Activated naive CD8-positive, alpha-beta T cell treated with anti-CD3 and anti-CD28 coated beads, Interleukin-2, amount 10 ng/mL, durations not matched to agents 7 days and 5 days (primary cell): Measurements from ENCODE around the gene TMEM235. TPM values are rescaled to one million over a fixed set of nuclear protein-coding genes. Genes with fewer than 3 reads are reported as not detected.
A peak's percentile ranks its signal among the peaks of the same experiment; 100 is the strongest.

Experiments used
- ATAC-seq: fragments of 150-1000 bp; cut with Tn5 transposase; one replicate; pipeline ENCODE4 v1.10.0; 2021; ENCODE audit warnings: low read depth, moderate library complexity
- POLR2A ChIA-PET: fragments of 350-600 bp; sonication (Branson Sonifier 250); formaldehyde crosslinking; loops from one replicate; lab custom pipeline; 2021; ENCODE audit warnings: antibody characterized with exemption; lab: Charles Lee
- DNase-seq: peaks from one replicate; pipeline ENCODE4 v3.0.0; 2021
- H3K27ac Mint-ChIP-seq: one replicate; pipeline ENCODE4 v1.8.0; 2022; ENCODE audit warnings: mild to moderate bottlenecking, mixed read lengths
- H3K27me3 Mint-ChIP-seq: one replicate; pipeline ENCODE4 v1.8.0; 2022; ENCODE audit warnings: mild to moderate bottlenecking, moderate library complexity, mixed read lengths
- H3K36me3 Mint-ChIP-seq: one replicate; pipeline ENCODE4 v1.8.0; 2021; ENCODE audit warnings: mild to moderate bottlenecking, mixed read lengths
- H3K4me1 Mint-ChIP-seq: one replicate; pipeline ENCODE4 v1.8.0; 2021; ENCODE audit warnings: mixed read lengths
- H3K4me3 Mint-ChIP-seq: one replicate; pipeline ENCODE4 v1.8.0; 2022; ENCODE audit warnings: mild to moderate bottlenecking, moderate library complexity, mixed read lengths
- H3K9me3 Mint-ChIP-seq: one replicate; pipeline ENCODE4 v1.8.0; 2021; ENCODE audit warnings: mixed read lengths
- total RNA-seq, 2 experiments: library from RNA; stranded (reverse); gene quantifications; one replicate each; pipeline ENCODE4 v1.2.3, GENCODE V29; 2021

TMEM235 gene
- not detected for total RNA-seq

DNA sequence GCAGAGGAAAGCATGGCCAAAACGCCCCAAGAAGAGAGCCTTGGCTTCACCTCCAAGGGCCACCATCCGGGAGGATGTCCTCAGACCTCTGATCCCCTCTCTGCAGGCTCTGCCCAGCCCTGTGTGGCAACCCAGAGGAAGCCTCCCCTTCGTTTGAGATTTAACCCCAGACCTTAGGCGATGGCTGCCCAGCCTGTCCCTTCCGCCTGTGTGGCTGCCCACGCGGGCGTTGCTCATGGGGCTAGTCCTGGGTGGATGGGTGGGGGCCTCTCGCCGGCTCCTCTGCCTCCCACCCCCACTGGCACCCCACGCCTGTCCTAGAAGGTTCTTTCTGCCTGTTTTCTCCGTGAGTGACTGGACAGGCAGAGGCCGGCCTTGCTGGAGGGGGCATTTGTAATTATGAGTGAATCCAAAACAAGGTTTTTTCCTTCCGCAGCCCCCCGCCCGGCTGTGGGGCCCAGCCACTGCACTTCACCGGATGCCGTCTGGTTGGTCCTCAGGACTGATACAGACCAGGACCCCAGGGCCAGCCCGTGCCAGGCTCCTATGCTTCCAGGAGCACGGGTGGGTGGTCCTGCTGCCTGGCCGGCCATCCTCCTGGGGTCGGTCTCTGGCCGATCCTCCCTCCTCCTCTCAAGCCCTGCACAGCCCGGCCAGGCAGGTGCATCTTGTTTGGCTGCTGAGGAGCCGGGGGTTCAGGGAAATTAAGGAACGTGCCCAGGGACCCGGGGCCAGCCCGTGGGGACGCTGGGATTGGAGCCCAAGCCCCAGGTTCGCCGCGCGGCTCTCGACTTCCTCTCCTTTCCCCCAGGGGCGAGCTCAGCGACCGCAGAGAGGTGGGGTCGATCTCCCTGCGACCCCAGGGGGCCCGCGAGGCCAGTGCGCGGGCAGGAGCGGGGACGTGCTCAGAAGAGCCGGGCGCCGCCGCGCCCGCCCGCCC lies at the start of gene TMEM235:
TMEM235 (plus strand) TSS at position 636 of the 940 bp plus-strand sequence. CDS start 393 bp downstream, outside the sequence.
- POLR2A ChIA-PET: no interaction called here
- peaks cover 52% of the 10 kb centered on the region for H3K27me3 Mint-ChIP-seq
- peak within 1 kb of the TSS; percentile 28 for H3K4me3 Mint-ChIP-seq
- H3K9me3 Mint-ChIP-seq: no peaks in the 10 kb centered on the region
- H3K27ac Mint-ChIP-seq: no peak within 1 kb of the TSS
- no peaks in the 10 kb centered on the region for H3K36me3 Mint-ChIP-seq
- H3K4me1 Mint-ChIP-seq: peaks cover 7% of the 10 kb centered on the region
- no peak for DNase-seq
- ATAC-seq: no peak

DNA sequence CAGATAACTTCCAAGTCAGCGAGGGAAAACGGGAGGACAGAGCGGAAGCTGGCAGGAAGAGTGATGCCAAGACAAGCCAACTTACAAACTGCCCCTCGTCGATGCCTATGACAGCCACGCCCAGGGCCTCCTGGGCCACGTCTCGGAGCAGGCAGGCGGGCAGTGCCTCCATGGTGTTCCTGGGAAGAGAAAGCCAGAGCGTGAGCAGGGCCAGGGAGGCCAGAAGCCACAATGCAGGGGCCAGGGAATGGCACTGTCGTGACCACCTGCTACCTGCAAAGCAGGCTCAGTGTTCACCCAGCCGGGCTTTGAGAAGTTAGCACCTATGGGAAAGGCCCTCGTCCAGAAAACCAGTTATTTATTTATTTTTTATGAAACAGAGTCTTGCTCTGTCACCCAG lies 48.9 kb upstream of the TMEM235 start:
- Mint-ChIP-seq H3K27ac (no peak overlapping the region), H3K4me1 (peaks cover 41% of the 10 kb centered on the region), H3K4me3 (no peak overlapping the region), H3K9me3 (no peaks in the 10 kb centered on the region), H3K36me3 (peaks cover 26% of the 10 kb centered on the region), H3K27me3 (no peaks in the 10 kb centered on the region)
- no peak for DNase-seq
- POLR2A ChIA-PET: interaction anchor here (0.7 kb wide), 1 partner anchor 12 kb away, joined by 3 read pairs; no protein-coding TSS in a partner anchor
- no peak for ATAC-seq

DNA sequence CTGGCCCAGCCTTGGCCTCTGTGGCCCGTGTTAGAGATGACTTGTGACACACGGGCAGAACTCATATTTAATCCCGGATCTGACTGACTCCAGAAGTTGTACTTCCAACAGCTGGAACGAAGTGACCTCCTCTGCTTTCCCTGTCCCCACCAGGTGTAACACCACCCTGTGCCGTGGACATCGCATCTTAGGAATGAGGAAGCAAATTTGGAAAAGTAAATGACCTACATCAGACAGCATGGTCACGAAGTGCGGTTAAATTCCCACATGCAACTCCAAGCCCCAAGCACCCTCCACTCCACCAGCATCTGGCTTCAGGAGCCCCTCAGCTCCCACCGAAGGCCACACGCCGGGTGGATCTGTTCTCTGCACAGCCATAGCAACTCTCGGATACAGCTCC lies 47.5 kb upstream of the TMEM235 start:
- Mint-ChIP-seq H3K27ac (no peak overlapping the region), H3K9me3 (no peaks in the 10 kb centered on the region), H3K4me3 (peak overlapping the region; percentile 16), H3K4me1 (peaks cover 44% of the 10 kb centered on the region), H3K36me3 (peaks cover 26% of the 10 kb centered on the region), H3K27me3 (no peaks in the 10 kb centered on the region)
- DNase-seq (no peak), ATAC-seq (no peak)
- POLR2A ChIA-PET: no interaction called here

DNA sequence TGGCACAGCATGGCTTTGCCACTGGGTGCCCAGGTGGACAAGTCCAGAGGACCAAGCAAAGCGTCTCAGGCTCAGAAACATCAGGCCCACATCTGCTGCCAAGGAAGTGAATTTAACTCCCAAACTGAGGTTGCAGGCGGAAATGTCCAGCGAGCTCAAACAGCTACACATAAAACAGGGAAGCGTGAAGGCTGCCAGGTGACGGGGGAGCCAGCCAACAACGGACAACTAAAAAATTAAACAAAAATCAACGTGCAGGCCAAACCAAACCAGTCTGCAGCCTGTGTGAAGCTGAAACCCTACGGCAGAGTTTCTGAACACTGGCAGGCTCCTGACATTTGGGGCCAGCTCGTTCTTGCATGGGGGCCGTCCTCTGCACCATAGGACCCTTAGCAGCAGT lies 47.1 kb upstream of the TMEM235 start:
- Mint-ChIP-seq H3K27me3 (no peaks in the 10 kb centered on the region), H3K4me1 (peaks cover 42% of the 10 kb centered on the region), H3K4me3 (peak overlapping the region; percentile 94), H3K36me3 (peaks cover 26% of the 10 kb centered on the region), H3K9me3 (no peaks in the 10 kb centered on the region), H3K27ac (no peak overlapping the region)
- no peak for DNase-seq
- ATAC-seq: no peak
- POLR2A ChIA-PET: no interaction called here

DNA sequence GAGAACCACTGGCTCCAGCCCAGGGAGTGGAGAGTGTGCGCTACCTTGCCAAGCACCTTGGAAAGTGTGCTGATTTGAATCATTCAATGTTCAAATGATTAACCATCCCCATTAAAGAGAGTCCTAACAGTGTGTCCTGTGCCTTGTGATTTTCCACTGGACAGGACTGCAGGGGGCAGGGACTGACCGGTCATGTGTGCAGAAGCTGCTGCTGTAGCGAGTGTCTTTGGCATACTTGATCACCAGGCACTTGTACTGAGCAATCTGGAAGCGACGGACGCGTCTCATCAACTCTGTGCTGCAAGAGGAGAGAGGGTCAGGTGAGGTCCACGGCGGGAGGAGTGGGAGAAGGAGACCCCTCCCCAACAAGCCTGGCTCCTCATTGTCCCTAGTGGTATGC lies 46.6 kb upstream of the TMEM235 start:
- Mint-ChIP-seq H3K36me3 (peaks cover 26% of the 10 kb centered on the region), H3K4me3 (peak overlapping the region; percentile 94), H3K4me1 (peaks cover 42% of the 10 kb centered on the region), H3K9me3 (no peaks in the 10 kb centered on the region), H3K27ac (peak overlapping the region; percentile 30), H3K27me3 (no peaks in the 10 kb centered on the region)
- POLR2A ChIA-PET: no interaction called here
- DNase-seq (no peak), ATAC-seq (no peak)

DNA sequence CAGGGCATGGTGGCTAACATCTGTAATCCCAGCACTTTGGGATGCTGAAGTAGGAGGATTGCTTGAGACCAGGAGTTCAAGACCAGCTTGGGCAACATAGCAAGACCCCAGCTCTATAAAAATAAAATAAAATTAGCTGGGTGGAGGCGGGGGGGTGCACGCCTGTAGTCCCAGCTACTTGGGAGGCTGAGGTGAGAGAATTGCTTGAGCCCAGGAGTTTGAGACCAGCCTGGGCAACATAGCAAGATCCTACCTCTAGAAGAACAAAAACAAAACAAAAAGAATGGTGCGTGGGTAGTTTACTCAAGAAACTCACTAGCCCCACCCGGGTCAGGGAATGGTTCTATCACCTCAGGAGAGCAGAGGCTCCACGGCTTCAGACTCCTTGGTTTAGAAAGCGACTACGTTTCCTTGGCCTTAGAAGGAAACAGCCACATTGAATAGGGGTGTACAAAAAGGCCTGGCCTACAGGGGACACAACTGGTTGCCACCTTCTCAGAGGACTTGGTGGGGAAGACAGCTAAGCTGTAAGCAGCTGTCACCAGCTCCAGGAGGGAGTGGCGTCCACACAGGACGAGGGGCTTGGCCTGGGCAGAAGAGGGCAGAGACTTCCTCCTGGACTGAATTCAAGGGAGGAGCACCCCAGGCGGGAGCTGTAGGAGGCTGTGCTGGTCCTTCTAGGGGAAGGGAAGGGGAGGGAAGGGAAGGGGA lies 45.3 kb upstream of the TMEM235 start:
- ATAC-seq (no peak), DNase-seq (no peak)
- Mint-ChIP-seq H3K4me3 (peak overlapping the region; percentile 94), H3K4me1 (peaks cover 39% of the 10 kb centered on the region), H3K9me3 (no peaks in the 10 kb centered on the region), H3K27me3 (no peaks in the 10 kb centered on the region), H3K27ac (peak overlapping the region; percentile 75), H3K36me3 (peaks cover 25% of the 10 kb centered on the region)
- POLR2A ChIA-PET: interaction anchor here (0.8 to 1.9 kb wide), 8 partner anchors 10 to 73 kb away, joined by 3 to 6 read pairs (median 4); partner anchors contain the start of genes BIRC5 and TMC8

DNA sequence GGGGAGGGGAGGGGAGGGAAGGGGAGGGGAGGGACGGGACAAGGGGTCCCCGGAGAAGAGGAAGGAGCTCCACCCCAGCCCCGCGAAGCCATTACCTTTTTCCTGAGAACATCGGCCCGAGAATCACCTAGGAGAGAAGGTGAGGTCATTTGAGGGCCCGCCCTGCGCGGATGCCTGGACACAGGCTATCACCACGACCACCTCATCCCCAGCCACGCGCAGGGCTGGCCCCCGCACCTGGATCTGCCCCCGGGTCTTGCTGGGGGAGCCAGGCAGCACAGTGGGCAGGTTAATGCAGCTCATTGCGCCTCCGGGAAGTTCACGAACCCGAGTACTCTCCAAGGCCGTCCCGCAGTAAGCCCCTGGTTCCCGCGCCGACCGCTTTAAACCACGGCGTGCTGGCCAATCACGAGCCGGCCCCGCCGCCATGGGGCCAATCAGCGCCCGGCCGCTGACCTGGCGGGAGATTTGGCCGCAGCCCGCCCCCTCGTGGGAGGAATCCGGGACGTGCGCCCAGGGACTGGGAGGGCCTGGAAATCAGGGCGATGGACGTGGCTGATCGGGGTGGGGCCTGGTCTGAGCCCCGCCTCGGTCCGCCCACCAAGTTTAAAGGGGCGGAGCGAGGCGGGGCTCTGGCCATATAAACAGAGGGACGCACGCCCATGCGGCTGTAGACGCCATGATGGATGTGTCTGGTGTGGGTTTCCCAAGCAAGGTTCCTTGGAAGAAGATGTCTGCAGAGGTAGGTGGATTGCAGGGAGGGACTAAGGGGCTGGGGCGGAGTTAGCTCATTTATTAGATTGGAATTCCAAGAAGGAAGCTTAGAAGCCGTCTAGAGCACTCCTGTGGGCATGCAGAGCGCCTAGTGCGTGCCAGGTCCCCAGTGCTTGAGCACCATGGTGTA lies 44.5 kb upstream of the TMEM235 start, which contains the start of the genes AFMID and TK1:
AFMID (plus strand) TSS at position 671 of the 904 bp plus-strand sequence; CDS start at position 680, 9 bp downstream.
TK1 (minus strand) TSS at position 361 of the 904 bp plus-strand sequence; CDS start at position 303, 58 bp downstream.
- DNase-seq (peak; percentile 96), ATAC-seq (peak; percentile 94)
- no peaks in the 10 kb centered on the region for H3K9me3 Mint-ChIP-seq
- peak within 1 kb of the TSS; percentile 75 for H3K27ac Mint-ChIP-seq
- H3K4me3 Mint-ChIP-seq: peak within 1 kb of the TSS; percentile 94
- POLR2A ChIA-PET: interaction anchor here (0.7 to 1.9 kb wide), 6 partner anchors 11 to 168 kb away, joined by 3 to 6 read pairs (median 4); partner anchors contain the start of genes BIRC5 and TMC8
- peaks cover 35% of the 10 kb centered on the region for H3K4me1 Mint-ChIP-seq
- peaks cover 22% of the 10 kb centered on the region for H3K36me3 Mint-ChIP-seq
- no peaks in the 10 kb centered on the region for H3K27me3 Mint-ChIP-seq

DNA sequence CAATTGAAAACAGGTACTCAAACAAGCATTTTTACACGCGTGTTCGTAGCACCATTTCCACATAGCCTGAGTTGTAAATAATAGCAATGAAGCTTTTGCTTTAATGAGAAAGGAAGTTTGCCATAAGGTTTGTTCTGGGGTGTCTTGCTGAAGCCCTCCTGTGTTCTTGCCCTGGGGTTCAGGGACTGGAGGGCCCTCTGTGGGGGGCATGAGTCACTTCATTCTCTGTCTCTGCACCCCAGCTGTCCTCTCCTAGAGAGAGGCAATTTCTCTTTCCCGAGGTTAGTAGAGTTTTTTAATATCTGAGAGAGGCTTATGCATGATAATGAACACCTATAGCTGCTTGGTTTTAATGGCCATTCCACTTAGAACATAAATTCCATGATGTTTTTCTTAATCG lies 34.7 kb upstream of the TMEM235 start:
- no peaks in the 10 kb centered on the region for H3K9me3 Mint-ChIP-seq
- peaks cover 9% of the 10 kb centered on the region for H3K36me3 Mint-ChIP-seq
- H3K27me3 Mint-ChIP-seq: no peaks in the 10 kb centered on the region
- peaks cover 2% of the 10 kb centered on the region for H3K4me1 Mint-ChIP-seq
- H3K27ac Mint-ChIP-seq: no peak overlapping the region
- H3K4me3 Mint-ChIP-seq: no peak overlapping the region
- ATAC-seq (no peak), DNase-seq (no peak)
- POLR2A ChIA-PET: no interaction called here

DNA sequence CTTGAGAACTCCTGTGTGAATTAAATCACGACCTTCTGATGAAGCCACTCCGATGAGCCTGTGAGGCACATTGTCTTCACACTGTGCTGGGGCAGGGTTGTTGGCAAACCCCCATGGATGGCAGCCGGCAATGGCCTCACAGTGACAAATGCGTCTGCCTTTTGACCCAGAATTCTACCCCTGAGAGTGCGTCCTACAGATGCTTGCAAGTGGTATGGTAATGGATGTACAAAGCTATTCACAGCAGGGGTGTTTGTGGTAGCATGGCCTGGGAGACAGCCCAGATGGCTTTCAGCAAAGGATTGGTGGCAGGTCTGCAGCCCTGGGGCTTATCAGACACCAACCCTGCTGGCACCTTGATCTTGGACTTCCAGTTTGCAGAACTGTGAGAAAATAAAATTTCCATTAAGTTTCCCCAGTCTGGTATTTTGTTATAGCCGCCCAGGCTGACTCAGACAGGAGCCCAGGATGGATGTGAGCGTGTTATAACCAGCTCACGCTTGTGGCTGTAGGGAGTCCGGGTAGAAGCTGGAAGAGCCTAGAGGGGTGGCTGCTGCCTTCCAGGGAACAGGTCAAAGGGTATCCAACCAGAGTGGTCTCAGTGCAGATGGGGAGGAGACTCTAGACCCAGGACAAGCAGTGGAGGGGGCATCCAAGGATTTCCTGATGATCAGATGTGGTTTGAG lies 34.1 kb upstream of the TMEM235 start:
- ATAC-seq: no peak
- POLR2A ChIA-PET: no interaction called here
- no peak overlapping the region for H3K4me3 Mint-ChIP-seq
- DNase-seq: no peak
- H3K27me3 Mint-ChIP-seq: no peaks in the 10 kb centered on the region
- H3K9me3 Mint-ChIP-seq: no peaks in the 10 kb centered on the region
- peaks cover 2% of the 10 kb centered on the region for H3K4me1 Mint-ChIP-seq
- no peak overlapping the region for H3K27ac Mint-ChIP-seq
- H3K36me3 Mint-ChIP-seq: peaks cover 7% of the 10 kb centered on the region

DNA sequence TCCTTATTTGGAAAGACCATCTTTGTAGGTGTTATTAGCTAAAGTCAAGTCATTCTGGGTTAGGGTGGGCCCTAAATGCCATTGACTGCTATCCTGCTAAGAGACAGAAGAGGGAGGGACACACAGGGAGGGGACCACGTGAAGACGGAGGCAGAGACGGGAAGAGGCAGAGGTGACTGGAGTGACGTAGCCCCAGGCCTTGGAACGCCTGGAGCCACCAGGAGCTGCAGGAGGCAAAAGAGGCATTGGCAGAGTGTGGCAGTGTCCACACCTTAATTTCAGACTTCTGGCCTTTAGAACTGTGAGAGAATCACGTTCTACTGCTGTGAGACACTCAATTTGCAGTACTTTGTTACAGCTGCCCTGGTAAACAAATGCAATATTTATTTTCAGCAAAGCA lies 31.0 kb upstream of the TMEM235 start:
- Mint-ChIP-seq H3K9me3 (no peaks in the 10 kb centered on the region), H3K4me3 (no peak overlapping the region), H3K27me3 (no peaks in the 10 kb centered on the region), H3K36me3 (peaks cover 9% of the 10 kb centered on the region), H3K27ac (no peak overlapping the region), H3K4me1 (peaks cover 2% of the 10 kb centered on the region)
- POLR2A ChIA-PET: interaction anchor here (1.5 kb wide), 1 partner anchor 14 kb away, joined by 4 read pairs; the partner anchor contains the start of gene BIRC5
- ATAC-seq (no peak), DNase-seq (no peak)

DNA sequence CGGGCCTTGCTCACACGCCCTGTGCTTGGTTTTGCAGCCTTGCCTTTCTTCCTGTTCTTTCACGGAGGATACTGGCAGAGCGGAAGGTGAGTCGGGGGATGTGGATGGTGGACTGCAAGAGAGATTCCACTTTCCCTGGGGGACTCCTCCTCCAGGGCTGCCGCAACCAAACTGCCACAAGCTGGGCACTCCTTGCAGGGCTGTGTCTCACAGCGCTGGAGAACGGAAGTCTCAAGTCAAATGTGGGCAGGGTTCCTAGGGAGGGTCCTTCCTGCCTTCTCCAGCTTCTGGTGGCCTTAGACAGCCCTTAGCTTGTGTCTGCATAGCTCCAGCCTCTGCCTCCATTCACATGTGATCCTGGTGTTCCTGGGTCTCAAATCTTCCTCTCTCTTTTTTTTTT lies 28.8 kb upstream of the TMEM235 start:
- DNase-seq (no peak), ATAC-seq (no peak)
- POLR2A ChIA-PET: no interaction called here
- Mint-ChIP-seq H3K36me3 (peaks cover 6% of the 10 kb centered on the region), H3K9me3 (no peaks in the 10 kb centered on the region), H3K27ac (no peak overlapping the region), H3K27me3 (no peaks in the 10 kb centered on the region), H3K4me1 (peaks cover 2% of the 10 kb centered on the region), H3K4me3 (no peak overlapping the region)
